B cell (primary cell): ENCODE measurements around the gene ZDHHC4. TPM values are rescaled to one million over a fixed set of nuclear protein-coding genes. Genes with fewer than 3 reads are reported as not detected.

Experiments
- ATAC-seq: fragments of 200-7000 bp; cut with Tn5 transposase; one replicate; pipeline ENCODE4 v1.10.0; 2021; ENCODE audit warnings: low read depth, mild to moderate bottlenecking, moderate number of reproducible peaks, moderate library complexity
- CTCF ChIA-PET: fragments of 350-600 bp; sonication (Branson Sonifier 250); formaldehyde crosslinking; loops from one replicate; lab custom pipeline; 2021; ENCODE audit warnings: antibody characterized with exemption, inconsistent platforms; lab: Charles Lee
- POLR2A ChIA-PET: fragments of 350-600 bp; sonication (Branson Sonifier 250); formaldehyde crosslinking; loops from one replicate; lab custom pipeline; 2021; ENCODE audit warnings: antibody characterized with exemption; lab: Charles Lee
- DNase-seq: peaks from one replicate; pipeline ENCODE4 v3.0.0; 2013
- H2AFZ ChIP-seq: 2 replicates; pipeline ENCODE4 v1.6.1; 2012; ENCODE audit warnings: mild to moderate bottlenecking, low read depth, low read length; ENCODE audit not compliant: insufficient read depth, poor library complexity, severe bottlenecking
- H3K27ac ChIP-seq, 2 donors: 1 replicate in 1 of 2; 2 replicates in 1 of 2; pipeline ENCODE4 v1.5.1; 2012 to 2013; ENCODE audit warnings: low read length in 2 of 2, mild to moderate bottlenecking in 2 of 2, moderate library complexity in 1 of 2
- H3K27me3 ChIP-seq, 4 experiments: fragments of 200-600 bp in 1 of 4; sonication (generic) in 1 of 4; replicated peaks in 1 of 4; 1 replicate in 2 of 4; 2 replicates in 2 of 4; pipeline versions ENCODE4 v1.6.1 to v1.7.0; 2013 to 2016; ENCODE audit warnings: low read length in 3 of 4, mild to moderate bottlenecking in 2 of 4, mixed read lengths in 1 of 4, moderate library complexity in 1 of 4; ENCODE audit not compliant: insufficient read depth in 4 of 4, control insufficient read depth in 3 of 4; ENCODE audit errors: control extremely low read depth in 1 of 4
- H3K36me3 ChIP-seq, 2 experiments: replicated peaks in 1 of 2; 1 replicate in 1 of 2; 2 replicates in 1 of 2; pipeline versions ENCODE4 v1.6.1 to v1.7.1; 2013; ENCODE audit warnings: low read length in 1 of 2; ENCODE audit not compliant: insufficient read depth in 2 of 2, control insufficient read depth in 1 of 2; ENCODE audit errors: control extremely low read depth in 1 of 2, extremely low read depth in 1 of 2
- H3K4me1 ChIP-seq, 2 donors: fragments of 200-600 bp in 1 of 2; sonication (generic) in 1 of 2; 1 replicate in 1 of 2; 2 replicates in 1 of 2; pipeline versions ENCODE4 v1.5.1 to v1.6.1; 2013 to 2017; ENCODE audit warnings: low read length in 2 of 2; ENCODE audit not compliant: control insufficient read depth in 2 of 2, insufficient read depth in 2 of 2
- H3K4me2 ChIP-seq: replicated peaks from 2 replicates; pipeline ENCODE3; 2012; ENCODE audit warnings: mild to moderate bottlenecking, low read depth, low read length; ENCODE audit not compliant: poor library complexity, severe bottlenecking
- H3K4me3 ChIP-seq, 5 experiments: fragments of 200-600 bp in 1 of 5; sonication (generic) in 1 of 5; 1 replicate in 3 of 5; 2 replicates in 2 of 5; pipeline versions ENCODE4 v1.5.1 to v1.7.0; 2011 to 2016; ENCODE audit warnings: low read length in 4 of 5, mild to moderate bottlenecking in 4 of 5, low read depth in 2 of 5, control low read depth in 1 of 5, moderate library complexity in 1 of 5; ENCODE audit not compliant: insufficient read depth in 1 of 5; ENCODE audit errors: control extremely low read depth in 1 of 5, extremely low read depth in 1 of 5
- H3K79me2 ChIP-seq: fragments of 200-600 bp; sonication (generic); one replicate; pipeline ENCODE4 v1.6.0; 2016; ENCODE audit warnings: low read length; ENCODE audit not compliant: control insufficient read depth, insufficient read depth
- H3K9ac ChIP-seq: fragments of 200-600 bp; sonication (generic); 2 replicates; pipeline ENCODE4 v1.6.1; 2017; ENCODE audit warnings: mild to moderate bottlenecking, low read length, moderate library complexity
- H3K9me3 ChIP-seq, 3 donors: one replicate each; pipeline versions ENCODE4 v1.6.1 to v1.7.1; 2013; ENCODE audit warnings: low read length in 2 of 3; ENCODE audit not compliant: control insufficient read depth in 2 of 3, insufficient read depth in 1 of 3; ENCODE audit errors: control extremely low read depth in 1 of 3
- H4K20me1 ChIP-seq: 2 replicates; pipeline ENCODE4 v1.6.0; 2012; ENCODE audit warnings: mild to moderate bottlenecking, low read length; ENCODE audit not compliant: insufficient read depth, control insufficient read depth, poor library complexity, severe bottlenecking
- H3K27ac Mint-ChIP-seq: one replicate; pipeline ENCODE4 v1.8.0; 2021; ENCODE audit warnings: mixed read lengths
- H3K27me3 Mint-ChIP-seq: one replicate; pipeline ENCODE4 v1.8.0; 2021; ENCODE audit warnings: mixed read lengths
- H3K4me1 Mint-ChIP-seq: one replicate; pipeline ENCODE4 v1.8.0; 2021; ENCODE audit warnings: mixed read lengths
- H3K4me3 Mint-ChIP-seq: one replicate; pipeline ENCODE4 v1.8.0; 2021; ENCODE audit warnings: mixed read lengths
- H3K9me3 Mint-ChIP-seq: one replicate; pipeline ENCODE4 v1.8.0; 2022; ENCODE audit warnings: mixed read lengths; ENCODE audit not compliant: insufficient read depth
- CTCF ChIP-seq: fragments of 200-600 bp; IDR thresholded peaks from one replicate; pipeline ENCODE4 v1.8.0; 2022; ENCODE audit warnings: antibody characterized with exemption, mild to moderate bottlenecking
- EZH2 ChIP-seq: IDR thresholded peaks from 2 replicates; pipeline ENCODE4 v1.6.1; 2012; ENCODE audit warnings: borderline replicate concordance, low read depth, mild to moderate bottlenecking, moderate library complexity, low read length; ENCODE audit not compliant: insufficient read depth, poor library complexity, severe bottlenecking
- WGBS: methylation state at CpG from one replicate; pipeline ENCODE4 v1.1.5; 2013; ENCODE audit warnings: missing lambda C conversion rate; ENCODE audit not compliant: insufficient coverage; 5-methylcytosine and 5-hydroxymethylcytosine counted together
- intact Hi-C: fragments of 100-400 bp; cut with micrococcal nuclease; formaldehyde crosslinking; loops from one replicate; pipeline ENCODE4 v1.10.0; 2022
- polyA plus RNA-seq: library from polyadenylated mRNA; depleted of rRNA; stranded (reverse); fragments of >200 nt; gene quantifications from 2 replicates; pipeline ENCODE4 v1.2.3, GENCODE V29; 2012
- total RNA-seq, 2 donors: library from RNA; stranded (reverse); fragments of 120-200 nt in 1 of 2; gene quantifications; 1 replicate in 1 of 2; 2 replicates in 1 of 2; pipeline versions ENCODE4 v1.2.3 to v1.2.4, GENCODE V29; 2013 to 2022

ZDHHC4 gene
- total and polyA plus RNA-seq, 2 donors (not counting 1 experiment from before 2014, with no cell fraction given), result 38.5 to 42.0 TPM

DNA sequence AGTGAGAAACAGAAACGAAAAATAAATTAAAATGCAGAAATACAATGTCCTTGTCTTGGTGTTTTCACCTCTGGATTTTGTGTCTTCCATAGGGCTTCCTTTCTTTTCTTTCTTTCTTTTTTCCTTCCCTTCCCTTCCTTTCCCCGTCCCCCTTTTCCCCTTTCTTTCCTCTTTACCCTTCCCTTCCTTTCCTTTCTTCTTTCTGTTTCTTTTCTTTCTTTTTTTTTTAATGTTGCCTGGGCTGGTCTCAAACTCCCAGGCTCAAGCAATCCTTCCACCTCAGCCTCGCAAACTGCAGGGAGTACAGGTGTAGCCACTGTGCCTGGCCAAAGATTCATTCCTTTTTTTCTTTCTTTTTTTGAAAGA is 47.0 kb downstream of the ZDHHC4 start:
- H3K4me1 Mint-ChIP-seq, result peaks cover 37% of the 10 kb centered on the region
- POLR2A ChIA-PET, result no interaction called here
- H3K4me2 ChIP-seq, result peak overlapping the region; percentile 70
- no peaks in the 10 kb centered on the region for H3K27me3 Mint-ChIP-seq
- intact Hi-C loops, result no loop called here
- WGBS, result 67% methylated on average over 1 of the region's 3 CpGs
- H3K9me3 Mint-ChIP-seq, result no peaks in the 10 kb centered on the region
- H3K4me3 Mint-ChIP-seq, result peak overlapping the region; percentile 57
- H3K27ac ChIP-seq, result peak overlapping the region; percentile 51 to 77
- H3K4me3 ChIP-seq, result peak overlapping the region in 1 of 5 experiments; percentile 30
- H3K36me3 ChIP-seq, result no peaks in the 10 kb centered on the region
- H3K4me1 ChIP-seq, result peaks cover 23 to 44% of the 10 kb centered on the region in 2 donors
- CTCF ChIA-PET, result no interaction called here
- peak overlapping the region; percentile 52 for H2AFZ ChIP-seq
- H3K27me3 ChIP-seq, result no peaks in the 10 kb centered on the region
- DNase-seq (no peak), ATAC-seq (no peak)
- TF ChIP-seq CTCF (no peak), EZH2 (no peak)
- peak overlapping the region; percentile 13 for H3K9ac ChIP-seq
- H3K9me3 ChIP-seq, result peaks cover 0 to 7% (median 0%) of the 10 kb centered on the region in 3 donors
- peak overlapping the region; percentile 17 for H3K27ac Mint-ChIP-seq
- no peaks in the 10 kb centered on the region for H4K20me1 ChIP-seq
- H3K79me2 ChIP-seq, result peaks cover 4% of the 10 kb centered on the region

DNA sequence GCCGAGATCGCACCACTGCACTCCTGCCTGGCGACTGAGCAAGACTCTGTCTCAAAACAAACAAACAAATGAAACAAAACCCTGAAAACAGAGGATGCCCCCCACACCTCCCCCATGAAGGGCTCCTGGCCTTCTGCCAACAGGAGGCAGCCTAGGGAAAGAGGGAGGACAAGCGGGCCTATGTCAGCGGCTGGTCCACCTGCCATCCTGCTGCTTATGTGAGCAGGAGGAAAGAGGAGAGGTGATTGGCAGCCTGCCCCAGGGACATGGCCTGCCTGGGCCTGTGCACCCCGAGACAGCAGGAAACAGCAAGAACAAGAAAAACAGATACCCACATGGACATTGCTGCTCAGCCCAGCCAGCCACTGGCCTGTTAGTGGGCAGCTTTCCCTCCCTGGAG is 50.8 kb downstream of the ZDHHC4 start:
- ChIA-PET CTCF (no interaction called here), POLR2A (no interaction called here)
- no peaks in the 10 kb centered on the region for H3K27me3 Mint-ChIP-seq
- no peak overlapping the region for H3K27ac ChIP-seq
- H3K79me2 ChIP-seq, result peaks cover 4% of the 10 kb centered on the region
- intact Hi-C loops, result no loop called here
- no peak for TF ChIP-seq EZH2
- no peak for TF ChIP-seq CTCF
- no peak overlapping the region for H3K4me3 Mint-ChIP-seq
- H3K27me3 ChIP-seq, result no peaks in the 10 kb centered on the region
- no peaks in the 10 kb centered on the region for H3K9me3 Mint-ChIP-seq
- no peaks in the 10 kb centered on the region for H4K20me1 ChIP-seq
- peaks cover 14% of the 10 kb centered on the region for H3K4me1 Mint-ChIP-seq
- WGBS, result 93% methylated on average over 4 of the region's 6 CpGs
- no peak for ATAC-seq
- H3K27ac Mint-ChIP-seq, result no peak overlapping the region
- H3K9me3 ChIP-seq, result no peaks in the 10 kb centered on the region
- no peak overlapping the region for H3K4me2 ChIP-seq
- DNase-seq, result no peak
- no peak overlapping the region for H3K4me3 ChIP-seq
- H3K9ac ChIP-seq, result no peak overlapping the region
- no peaks in the 10 kb centered on the region for H3K36me3 ChIP-seq
- H3K4me1 ChIP-seq, result peaks cover 11 to 20% of the 10 kb centered on the region in 2 donors
- no peak overlapping the region for H2AFZ ChIP-seq
